COLO668 (cell line): ENCODE measurements around the gene MKRN3.
"Not testable (repeated sequence)": the region's sequence is repeated elsewhere in the genome, so short reads cannot be mapped to it uniquely, and the experiment has no call there.

Experiments
- DNase-seq: peaks from one replicate; lab custom pipeline; 2025; ENCODE audit not compliant: unreplicated experiment; lab: John Stamatoyannopoulos, UW

MKRN3 gene

GRCh38 chr15:23588268-23588667 is 22.8 kb downstream of the MKRN3 start:
- DNase-seq = no peak

DNA sequence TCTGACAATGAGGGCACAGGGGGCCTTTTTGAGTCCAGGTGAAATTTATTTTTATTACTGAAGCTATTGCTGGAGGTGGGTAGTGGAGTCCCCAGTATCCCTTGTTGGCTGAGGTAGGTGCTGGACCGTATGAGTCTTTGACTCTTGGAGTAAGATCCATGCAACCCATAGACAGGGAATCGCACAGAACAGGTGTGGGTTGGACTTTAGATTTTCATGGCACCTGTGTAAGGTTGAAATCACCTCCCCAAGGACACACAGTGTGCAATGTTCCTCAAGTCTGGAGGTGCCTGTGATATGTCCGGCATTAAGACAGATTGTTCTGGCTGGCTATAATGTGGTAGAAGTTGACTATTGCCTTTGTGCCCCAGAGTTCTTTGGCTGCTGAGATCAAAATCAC is 23.5 kb downstream of the MKRN3 start:
- no peak for DNase-seq

- no peak for DNase-seq
Measured at GRCh38 chr15:23594252-23594770, 28.8 kb downstream of the MKRN3 start.

- no peak for DNase-seq
Measured at GRCh38 chr15:23595368-23595767, 29.9 kb downstream of the MKRN3 start.

GRCh38 chr15:23596736-23597135 is 31.3 kb downstream of the MKRN3 start:
- DNase-seq = no peak

- DNase-seq = not testable (repeated sequence)
Measured at GRCh38 chr15:23597278-23597677, 31.8 kb downstream of the MKRN3 start.

- no peak for DNase-seq
Measured at GRCh38 chr15:23599053-23599452, 33.6 kb downstream of the MKRN3 start.

DNA sequence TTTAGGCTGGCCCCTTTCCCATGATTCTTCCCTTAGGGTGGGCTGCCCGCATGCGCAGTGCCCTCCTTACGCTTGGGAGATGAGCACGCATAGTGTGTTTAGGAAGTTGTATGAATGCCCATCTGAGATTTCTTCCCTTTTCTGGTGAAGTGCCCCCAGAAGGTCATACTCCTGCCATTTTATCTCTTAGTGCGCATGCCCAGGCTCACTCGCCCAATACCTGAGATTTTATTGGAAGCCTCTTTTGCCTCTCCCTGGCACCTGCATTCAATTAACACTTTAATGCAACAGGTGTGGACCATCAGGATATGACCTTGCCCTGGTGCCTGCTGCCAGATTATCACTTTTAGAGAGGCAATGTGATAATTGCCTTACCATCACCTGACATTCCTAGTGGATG is 36.6 kb downstream of the MKRN3 start:
- DNase-seq = no peak

DNA sequence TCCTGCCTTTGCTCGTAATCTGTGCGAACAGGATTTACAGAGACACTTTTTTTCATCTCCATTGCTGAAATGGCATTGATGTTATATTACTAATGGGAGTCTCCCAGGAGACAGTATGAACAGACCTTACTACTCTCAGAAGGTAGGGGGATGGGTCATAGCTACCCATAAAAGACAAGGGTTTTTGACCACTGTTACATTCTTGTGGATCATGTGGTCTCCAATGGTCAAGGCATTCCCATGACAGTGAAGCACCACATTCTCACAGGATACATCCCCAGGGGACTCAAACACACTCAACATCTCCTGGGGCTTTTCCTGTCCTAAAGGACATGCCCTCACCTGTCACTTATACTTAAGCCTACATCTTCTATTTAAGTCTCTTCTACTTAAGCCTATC is 40.8 kb downstream of the MKRN3 start:
- no peak for DNase-seq

DNA sequence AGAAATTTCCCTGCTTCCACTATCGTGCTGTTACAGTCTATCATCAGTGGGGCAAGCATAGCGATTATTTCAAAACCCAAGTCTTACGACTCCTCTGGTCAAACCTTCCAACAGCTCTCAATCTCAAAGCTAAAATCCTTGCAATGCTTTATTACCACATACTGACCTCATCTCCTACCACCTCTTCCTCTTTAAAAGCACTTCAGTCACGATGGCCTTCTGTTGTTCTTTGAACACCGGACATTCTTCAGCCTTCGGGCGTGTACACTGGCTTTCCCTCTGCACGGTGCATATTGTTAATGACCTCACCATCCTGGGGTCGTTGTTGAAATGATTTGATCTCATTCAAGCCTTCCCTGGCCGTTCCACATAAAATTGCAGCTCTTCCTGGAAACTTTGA is 51.1 kb downstream of the MKRN3 start:
- no peak for DNase-seq
